Measurements from ENCODE around the gene AADACL3. TPM values are rescaled to one million over a fixed set of nuclear protein-coding genes. Genes with fewer than 3 reads are reported as not detected.

Gene AADACL3
- total RNA-seq, 4 donors from 2014 or later, result not detected

DNA sequence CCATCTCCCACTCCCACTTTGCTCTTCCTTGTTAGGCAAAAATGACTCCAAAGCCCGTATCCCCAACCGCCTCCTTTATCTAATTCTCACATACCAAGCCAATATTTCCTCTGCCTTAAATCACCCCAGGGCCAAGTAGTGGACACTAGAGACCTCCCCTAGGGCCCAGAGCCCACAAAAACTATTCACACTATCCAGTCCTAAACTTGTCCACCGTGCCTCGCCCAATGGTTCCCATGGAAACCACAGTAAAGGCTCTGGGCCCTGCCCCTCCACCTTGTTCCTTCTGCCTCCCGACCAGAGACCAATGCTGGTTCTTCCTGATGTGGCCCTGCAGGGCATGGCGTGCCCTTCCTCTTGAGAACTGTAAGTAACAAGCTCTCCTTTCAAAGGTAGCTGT is 41.9 kb downstream of the AADACL3 start:
- Histone ChIP-seq H3K27me3 (peaks cover 0 to 23% (median 5%) of the 10 kb centered on the region in 4 donors), H3K9me3 (no peaks in the 10 kb centered on the region), H3K4me1 (no peaks in the 10 kb centered on the region), H3K36me3 (no peaks in the 10 kb centered on the region), H3K4me3 (no peak overlapping the region), H3K27ac (replicated peaks in 1 of 4) (no peak overlapping the region)
- peak; percentile 87 for DNase-seq (ENCODE audit: extremely low spot score)
- intact Hi-C loops (cut with DNase I), result no loop called here
- 71% methylated on average over 6 of the region's 6 CpGs for WGBS
- TF ChIP-seq, protein P1, sequence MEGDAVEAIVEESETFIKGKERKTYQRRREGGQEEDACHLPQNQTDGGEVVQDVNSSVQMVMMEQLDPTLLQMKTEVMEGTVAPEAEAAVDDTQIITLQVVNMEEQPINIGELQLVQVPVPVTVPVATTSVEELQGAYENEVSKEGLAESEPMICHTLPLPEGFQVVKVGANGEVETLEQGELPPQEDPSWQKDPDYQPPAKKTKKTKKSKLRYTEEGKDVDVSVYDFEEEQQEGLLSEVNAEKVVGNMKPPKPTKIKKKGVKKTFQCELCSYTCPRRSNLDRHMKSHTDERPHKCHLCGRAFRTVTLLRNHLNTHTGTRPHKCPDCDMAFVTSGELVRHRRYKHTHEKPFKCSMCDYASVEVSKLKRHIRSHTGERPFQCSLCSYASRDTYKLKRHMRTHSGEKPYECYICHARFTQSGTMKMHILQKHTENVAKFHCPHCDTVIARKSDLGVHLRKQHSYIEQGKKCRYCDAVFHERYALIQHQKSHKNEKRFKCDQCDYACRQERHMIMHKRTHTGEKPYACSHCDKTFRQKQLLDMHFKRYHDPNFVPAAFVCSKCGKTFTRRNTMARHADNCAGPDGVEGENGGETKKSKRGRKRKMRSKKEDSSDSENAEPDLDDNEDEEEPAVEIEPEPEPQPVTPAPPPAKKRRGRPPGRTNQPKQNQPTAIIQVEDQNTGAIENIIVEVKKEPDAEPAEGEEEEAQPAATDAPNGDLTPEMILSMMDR (IDR thresholded peaks at IDR 0.05), result no peak
- TF ChIP-seq POLR2AphosphoS5 (IDR thresholded peaks at IDR 0.05) (no peak), POLR2A (IDR thresholded peaks at IDR 0.05; ENCODE audit: low read depth) (no peak), EP300 (IDR thresholded peaks at IDR 0.05) (no peak)

DNA sequence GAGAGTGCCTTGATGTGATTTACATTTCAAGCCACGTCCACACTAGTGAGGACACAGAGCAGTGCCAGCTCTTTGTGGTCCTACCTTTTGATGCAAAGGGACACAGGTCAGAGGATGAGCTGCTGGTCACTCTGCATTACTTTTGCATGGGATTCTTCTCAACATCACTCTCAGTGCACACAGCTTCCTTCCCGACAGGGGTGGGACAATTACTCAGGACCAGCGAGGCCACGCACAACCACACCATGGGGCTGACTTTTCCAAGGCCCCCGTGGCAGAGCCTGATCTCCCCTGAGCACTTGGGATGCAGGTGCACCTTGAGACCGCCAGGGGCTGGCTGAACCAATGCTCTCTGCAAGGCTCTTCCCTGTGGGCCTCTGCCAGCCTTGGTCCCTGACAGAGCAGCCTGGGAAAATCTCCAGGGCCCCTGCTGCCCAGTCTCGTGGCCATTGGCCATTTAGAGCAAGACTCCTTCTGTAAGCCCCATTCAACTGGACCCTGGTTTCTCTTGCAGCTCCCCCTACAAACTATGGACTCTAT is 44.4 kb downstream of the AADACL3 start:
- no peak for TF ChIP-seq POLR2A (IDR thresholded peaks at IDR 0.05; ENCODE audit: low read depth)
- TF ChIP-seq EP300 (IDR thresholded peaks at IDR 0.05), result no peak
- no peak for TF ChIP-seq POLR2AphosphoS5 (IDR thresholded peaks at IDR 0.05)
- TF ChIP-seq, protein P1 (IDR thresholded peaks at IDR 0.05), result no peak
- 70% methylated on average over 7 of the region's 7 CpGs for WGBS
- Histone ChIP-seq H3K27ac (replicated peaks in 1 of 4) (no peak overlapping the region), H3K36me3 (no peaks in the 10 kb centered on the region), H3K4me1 (no peaks in the 10 kb centered on the region), H3K4me3 (no peak overlapping the region), H3K9me3 (no peaks in the 10 kb centered on the region), H3K27me3 (peaks cover 0 to 23% (median 5%) of the 10 kb centered on the region in 4 donors)
- intact Hi-C loops (cut with DNase I), result no loop called here
- DNase-seq (ENCODE audit: extremely low spot score), result peak; percentile 68

DNA sequence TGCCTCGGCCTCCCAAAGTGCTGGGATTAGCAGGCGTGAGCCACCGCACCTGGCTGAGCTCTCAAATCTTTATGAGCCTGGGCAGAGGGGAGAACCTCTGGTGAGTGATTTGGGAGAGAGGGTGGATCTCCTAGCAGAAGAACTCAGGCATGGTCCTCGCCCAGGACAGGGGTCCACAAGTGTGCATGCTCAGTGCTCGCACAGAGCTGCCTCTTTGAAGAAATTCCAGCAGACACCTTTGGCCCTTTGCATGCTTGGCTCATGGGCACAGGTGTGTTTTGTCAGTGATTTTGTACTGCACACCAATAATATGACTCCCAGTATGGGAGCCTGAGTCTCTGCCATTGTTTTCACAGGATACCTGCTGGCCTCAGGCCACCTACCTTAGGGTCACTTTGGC is 45.9 kb downstream of the AADACL3 start:
- no peak overlapping the region for H3K4me3 ChIP-seq
- H3K36me3 ChIP-seq, result no peaks in the 10 kb centered on the region
- H3K27ac ChIP-seq (replicated peaks in 1 of 4), result no peak overlapping the region
- TF ChIP-seq EP300 (IDR thresholded peaks at IDR 0.05) (no peak), POLR2A (IDR thresholded peaks at IDR 0.05; ENCODE audit: low read depth) (no peak), POLR2AphosphoS5 (IDR thresholded peaks at IDR 0.05) (no peak)
- TF ChIP-seq, protein P1 (IDR thresholded peaks at IDR 0.05), result no peak
- H3K4me1 ChIP-seq, result no peaks in the 10 kb centered on the region
- H3K27me3 ChIP-seq, result peaks cover 0 to 23% (median 5%) of the 10 kb centered on the region in 4 donors
- intact Hi-C loops (cut with DNase I), result no loop called here
- H3K9me3 ChIP-seq, result peaks cover 0 to 7% (median 0%) of the 10 kb centered on the region in 4 donors
- DNase-seq (ENCODE audit: extremely low spot score), result peak; percentile 57
- WGBS, result 93% methylated on average over 5 of the region's 5 CpGs

DNA sequence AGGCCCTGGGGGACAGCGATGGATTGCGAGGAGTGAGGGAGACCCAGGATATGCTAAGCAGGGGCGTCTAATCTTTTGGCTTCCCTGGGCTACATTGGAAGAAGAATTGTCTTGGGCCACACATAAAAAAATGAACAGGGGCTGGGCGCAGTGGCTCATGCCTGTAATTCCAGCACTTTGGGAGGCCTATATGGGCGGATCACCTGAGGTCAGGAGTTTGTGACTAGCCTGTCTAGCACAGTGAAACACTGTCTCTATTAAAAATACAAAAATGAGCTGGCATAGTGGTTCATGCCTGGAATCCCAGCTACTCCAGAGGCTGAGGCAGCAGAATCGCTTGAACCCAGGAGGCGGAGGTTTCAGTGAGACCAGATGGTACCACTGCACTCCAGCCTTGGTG is 46.9 kb downstream of the AADACL3 start:
- peak; percentile 64 for DNase-seq (ENCODE audit: extremely low spot score)
- TF ChIP-seq, protein P1 (IDR thresholded peaks at IDR 0.05), result no peak
- TF ChIP-seq EP300 (IDR thresholded peaks at IDR 0.05), result no peak
- no peak for TF ChIP-seq POLR2A (IDR thresholded peaks at IDR 0.05; ENCODE audit: low read depth)
- no peak for TF ChIP-seq POLR2AphosphoS5 (IDR thresholded peaks at IDR 0.05)
- WGBS, result 86% methylated on average over 7 of the region's 7 CpGs

DNA sequence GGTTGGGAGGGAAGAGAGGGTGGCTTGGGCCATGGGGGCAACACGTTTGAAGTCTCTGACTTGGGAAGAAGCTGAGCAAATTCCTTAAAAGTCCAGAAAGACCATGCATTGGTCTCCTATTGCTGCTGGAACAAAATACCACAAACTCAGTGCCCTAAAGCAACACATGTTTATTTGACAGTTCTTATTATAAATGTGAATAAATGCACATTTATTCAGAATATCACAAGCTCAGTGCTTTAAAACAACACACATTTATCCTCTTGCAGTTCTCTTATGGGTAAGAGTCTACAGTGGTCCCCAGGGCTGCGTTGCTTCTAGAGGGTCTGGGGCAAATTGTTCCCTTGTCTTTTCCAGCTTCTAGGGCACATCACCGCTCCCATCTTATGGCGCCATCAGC is 47.6 kb downstream of the AADACL3 start:
- no peaks in the 10 kb centered on the region for H3K36me3 ChIP-seq
- H3K27me3 ChIP-seq, result peaks cover 0 to 27% (median 1%) of the 10 kb centered on the region in 4 donors
- H3K4me1 ChIP-seq, result no peaks in the 10 kb centered on the region
- no peak for TF ChIP-seq POLR2A (IDR thresholded peaks at IDR 0.05; ENCODE audit: low read depth)
- TF ChIP-seq POLR2AphosphoS5 (IDR thresholded peaks at IDR 0.05), result no peak
- TF ChIP-seq EP300 (IDR thresholded peaks at IDR 0.05), result no peak
- TF ChIP-seq, protein P1 (IDR thresholded peaks at IDR 0.05), result no peak
- intact Hi-C loops (cut with DNase I), result no loop called here
- H3K9me3 ChIP-seq, result peaks cover 0 to 9% (median 0%) of the 10 kb centered on the region in 4 donors
- H3K27ac ChIP-seq (replicated peaks in 1 of 4), result no peak overlapping the region
- peak; percentile 77 for DNase-seq (ENCODE audit: extremely low spot score)
- WGBS, result 72% methylated on average over 4 of the region's 4 CpGs
- no peak overlapping the region for H3K4me3 ChIP-seq

More for the DNA sequence above, 46.9 kb downstream of the AADACL3 start:
- H3K9me3 ChIP-seq, result peaks cover 0 to 9% (median 0%) of the 10 kb centered on the region in 4 donors
- no peak overlapping the region for H3K4me3 ChIP-seq
- no peak overlapping the region for H3K27ac ChIP-seq (replicated peaks in 1 of 4)
- H3K27me3 ChIP-seq, result peaks cover 0 to 23% (median 5%) of the 10 kb centered on the region in 4 donors
- no peaks in the 10 kb centered on the region for H3K36me3 ChIP-seq
- intact Hi-C loops (cut with DNase I), result no loop called here
- H3K4me1 ChIP-seq, result no peaks in the 10 kb centered on the region
